Cardiac fibroblast (primary cell): Measurements from ENCODE around the gene HMGA1.

Source experiments
- DNase-seq, 2 donors: peaks; one replicate each; pipeline versions ENCODE4 v3.0.0 to v3.0.0-alpha.2; 2010; ENCODE audit warnings: low read depth in 2 of 2
- H3K4me3 ChIP-seq, 2 donors: replicated peaks in 1 of 2; 1 replicate in 1 of 2; 2 replicates in 1 of 2; pipeline ENCODE4 v1.5.1; 2011; ENCODE audit warnings: low read depth in 2 of 2, low read length in 2 of 2, mild to moderate bottlenecking in 2 of 2, moderate library complexity in 1 of 2
- CTCF ChIP-seq: IDR thresholded peaks from one replicate; pipeline ENCODE4 v1.5.1; 2011; ENCODE audit warnings: low read depth, mild to moderate bottlenecking, low read length, inconsistent platforms

HMGA1 gene

GRCh38 chr6:34236443-34237315 lies at the start of gene HMGA1:
HMGA1 (plus strand) TSS chr6:34236873; CDS start chr6:34240781, 3,908 bp downstream.
- TF ChIP-seq CTCF: no peak
- DNase-seq: peak; percentile 86 to 89
- peak within 1 kb of the TSS; percentile 74 to 78 for H3K4me3 ChIP-seq

- no peak overlapping the region for H3K4me3 ChIP-seq
- no peak for DNase-seq
- no peak for TF ChIP-seq CTCF
Observed at GRCh38 chr6:34189806-34190503, 46.7 kb upstream of the HMGA1 start.

GRCh38 chr6:34190504-34191122 lies 46.1 kb upstream of the HMGA1 start:
- no peak for DNase-seq
- TF ChIP-seq CTCF: no peak
- no peak overlapping the region for H3K4me3 ChIP-seq

DNA sequence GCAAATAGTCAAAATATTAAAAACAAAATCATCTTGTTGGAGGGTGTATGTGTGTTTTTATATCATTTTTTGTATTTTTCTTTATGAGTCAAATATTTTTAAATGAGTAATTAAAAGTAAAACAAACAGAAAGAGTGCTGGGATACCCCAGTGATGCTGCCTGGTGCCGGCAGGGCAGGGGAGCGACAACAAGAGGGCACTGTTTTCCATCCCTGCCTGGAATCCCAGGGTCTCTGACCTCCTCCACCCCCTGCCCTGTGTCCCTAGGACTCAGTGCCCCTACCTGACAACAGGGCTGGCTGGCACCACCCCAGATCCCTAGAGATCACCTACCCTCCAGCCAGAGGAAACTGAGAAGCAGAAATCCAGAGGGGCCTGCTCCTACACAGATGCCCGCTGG lies 41.9 kb upstream of the HMGA1 start:
- TF ChIP-seq CTCF: peak; percentile 18
- DNase-seq: no peak
- H3K4me3 ChIP-seq: no peak overlapping the region

GRCh38 chr6:34195726-34196115 lies 41.0 kb upstream of the HMGA1 start:
- DNase-seq: no peak
- TF ChIP-seq CTCF: no peak
- H3K4me3 ChIP-seq: no peak overlapping the region

- peak; percentile 72 for TF ChIP-seq CTCF
- H3K4me3 ChIP-seq: peak overlapping the region; percentile 45 to 52
- DNase-seq: peak; percentile 72 to 79
Observed at GRCh38 chr6:34196116-34196832, 40.4 kb upstream of the HMGA1 start.
